ENCODE data around the gene FUT6.

- TF ChIP-seq CTCF (IDR thresholded peaks at IDR 0.05) (no peak), POLR2A (IDR thresholded peaks at IDR 0.05) (no peak)
Observed at GRCh38 chr19:5800361-5801270, 38.9 kb downstream of the FUT6 start.
